ENCODE data around the gene RNF114. TPM values are rescaled to one million over a fixed set of nuclear protein-coding genes. Genes with fewer than 3 reads are reported as not detected.

Gene RNF114
- polyA plus RNA-seq, 3 donors = 45.1 to 57.9 (median 45.7) TPM

- WGBS, 3 donors = 67 to 75% (median 73%) methylated on average over 10 of the region's 10 CpGs
These were observed 36.4 kb upstream of the RNF114 start for GRCh38 chr20:49899541-49900383.

GRCh38 chr20:49901588-49901987 is 34.6 kb upstream of the RNF114 start:
- H3K27ac ChIP-seq (ENCODE audit: low read depth, low read length) = no peak overlapping the region
- 68 to 85% (median 71%) methylated on average over 5 of the region's 5 CpGs for WGBS, 3 donors

More at GRCh38 chr20:49899541-49900383, 36.4 kb upstream of the RNF114 start:
- no peak overlapping the region for H3K27ac ChIP-seq (ENCODE audit: low read depth, low read length)

- no peak overlapping the region for H3K27ac ChIP-seq (ENCODE audit: low read depth, low read length)
- 87 to 95% (median 92%) methylated on average over 17 of the region's 17 CpGs for WGBS, 3 donors
These were observed 31.6 kb upstream of the RNF114 start for GRCh38 chr20:49904440-49905214.

GRCh38 chr20:49905415-49906091 is 30.6 kb upstream of the RNF114 start:
- no peak overlapping the region for H3K27ac ChIP-seq (ENCODE audit: low read depth, low read length)
- 91 to 95% (median 94%) methylated on average over 28 to 29 of the region's 29 CpGs for WGBS, 3 donors

GRCh38 chr20:49906101-49906604 is 30.0 kb upstream of the RNF114 start:
- 89 to 92% (median 90%) methylated on average over 37 of the region's 37 CpGs for WGBS, 3 donors
- H3K27ac ChIP-seq (ENCODE audit: low read depth, low read length) = no peak overlapping the region

GRCh38 chr20:49906615-49907154 is 29.5 kb upstream of the RNF114 start:
- 91 to 92% (median 92%) methylated on average over 14 to 15 of the region's 15 CpGs for WGBS, 3 donors
- no peak overlapping the region for H3K27ac ChIP-seq (ENCODE audit: low read depth, low read length)

- H3K27ac ChIP-seq (ENCODE audit: low read depth, low read length) = no peak overlapping the region
- 91 to 92% (median 92%) methylated on average over 19 of the region's 19 CpGs for WGBS, 3 donors
These were observed 28.6 kb upstream of the RNF114 start for GRCh38 chr20:49907405-49908257.

- 93 to 98% (median 96%) methylated on average over 11 of the region's 11 CpGs for WGBS, 3 donors
- H3K27ac ChIP-seq (ENCODE audit: low read depth, low read length) = no peak overlapping the region
These were observed 28.0 kb upstream of the RNF114 start for GRCh38 chr20:49908258-49908565.

GRCh38 chr20:49909499-49910339 is 26.5 kb upstream of the RNF114 start:
- WGBS, 3 donors = 37 to 65% (median 63%) methylated on average over 28 of the region's 28 CpGs
- no peak overlapping the region for H3K27ac ChIP-seq (ENCODE audit: low read depth, low read length)

GRCh38 chr20:49910340-49910706 is 25.9 kb upstream of the RNF114 start:
- 46 to 85% (median 65%) methylated on average over 4 of the region's 4 CpGs for WGBS, 3 donors
- no peak overlapping the region for H3K27ac ChIP-seq (ENCODE audit: low read depth, low read length)

- 72 to 87% (median 84%) methylated on average over 16 of the region's 16 CpGs for WGBS, 3 donors
- H3K27ac ChIP-seq (ENCODE audit: low read depth, low read length) = no peak overlapping the region
These were observed 22.7 kb upstream of the RNF114 start for GRCh38 chr20:49913399-49914047.

- WGBS, 3 donors = 4 to 5% (median 4%) methylated on average over 19 of the region's 19 CpGs
- peak overlapping the region; percentile 99 for H3K27ac ChIP-seq (ENCODE audit: low read depth, low read length)
These were observed 21.7 kb upstream of the RNF114 start for GRCh38 chr20:49914310-49915117.

GRCh38 chr20:49915118-49915379 is 21.1 kb upstream of the RNF114 start:
- WGBS, 3 donors = 0 to 1% (median 0%) methylated on average over 9 to 23 of the region's 23 CpGs
- peak overlapping the region; percentile 99 for H3K27ac ChIP-seq (ENCODE audit: low read depth, low read length)

- WGBS, 3 donors = 0% methylated on average over 64 to 69 of the region's 69 CpGs
- H3K27ac ChIP-seq (ENCODE audit: low read depth, low read length) = peak within 1 kb of the TSS; percentile 99
These were observed 20.6 kb upstream of the RNF114 start, which contains the start of gene SPATA2 for GRCh38 chr20:49915380-49916145. Gene SPATA2 (minus strand): TSS chr20:49915529. CDS start chr20:49908490, 7,039 bp downstream.

Data from adipose tissue (tissue), 3 donors.